Liver (tissue), 9 donors: ENCODE measurements around the gene ALDH3B2. TPM values are rescaled to one million over a fixed set of nuclear protein-coding genes. Genes with fewer than 3 reads are reported as not detected.
A peak's percentile ranks its signal among the peaks of the same experiment; 100 is the strongest.

ENCODE experiments used
- DNase-seq: peaks from one replicate; pipeline ENCODE4 v3.0.0-alpha.2; 2017; ENCODE audit warnings: low spot score
- H3K27ac ChIP-seq, 2 donors: one replicate each; pipeline ENCODE4 v1.7.0; 2013; ENCODE audit warnings: inconsistent platforms in 2 of 2, low read length in 2 of 2, control low read depth in 1 of 2, low read depth in 1 of 2, mild to moderate bottlenecking in 1 of 2
- H3K27me3 ChIP-seq, 4 donors: one replicate each; pipeline versions ENCODE4 v1.6.1 to v1.7.0; 2013; ENCODE audit warnings: low read length in 3 of 4, inconsistent platforms in 1 of 4, mild to moderate bottlenecking in 1 of 4, moderate library complexity in 1 of 4; ENCODE audit not compliant: control insufficient read depth in 4 of 4, insufficient read depth in 4 of 4
- H3K36me3 ChIP-seq, 4 donors: one replicate each; pipeline versions ENCODE4 v1.6.1 to v1.7.0; 2013; ENCODE audit warnings: low read length in 3 of 4, mild to moderate bottlenecking in 3 of 4, low read depth in 1 of 4, moderate library complexity in 1 of 4; ENCODE audit not compliant: control insufficient read depth in 4 of 4, insufficient read depth in 3 of 4
- H3K4me1 ChIP-seq, 4 donors: one replicate each; pipeline versions ENCODE4 v1.6.1 to v1.7.0; 2013; ENCODE audit warnings: low read length in 3 of 4, mild to moderate bottlenecking in 3 of 4, moderate library complexity in 1 of 4; ENCODE audit not compliant: control insufficient read depth in 4 of 4, insufficient read depth in 4 of 4
- H3K4me3 ChIP-seq, 3 donors: one replicate each; pipeline versions ENCODE4 v1.6.1 to v1.7.0; 2013; ENCODE audit warnings: low read length in 3 of 3, control low read depth in 1 of 3, low read depth in 1 of 3, mild to moderate bottlenecking in 1 of 3
- H3K9ac ChIP-seq, 2 donors: one replicate each; pipeline ENCODE4 v1.7.0; 2013; ENCODE audit warnings: low read length in 2 of 2, mild to moderate bottlenecking in 2 of 2, moderate library complexity in 2 of 2, control low read depth in 1 of 2, low read depth in 1 of 2
- H3K9me3 ChIP-seq, 4 donors: one replicate each; pipeline versions ENCODE4 v1.6.1 to v1.7.0; 2013; ENCODE audit warnings: low read length in 3 of 4; ENCODE audit not compliant: control insufficient read depth in 4 of 4
- ATF3 ChIP-seq: IDR thresholded peaks from 2 replicates; pipeline ENCODE4 v1.6.1; 2016; ENCODE audit warnings: antibody characterized with exemption
- EGR1 ChIP-seq, 2 donors: IDR thresholded peaks; 2 replicates each; pipeline ENCODE4 v1.6.1; 2016 to 2018; ENCODE audit warnings: antibody characterized with exemption in 2 of 2, low read depth in 2 of 2
- FOXA2 ChIP-seq: IDR thresholded peaks from 2 replicates; pipeline ENCODE4 v1.6.1; 2016; ENCODE audit warnings: antibody characterized with exemption
- GABPA ChIP-seq, 2 donors: IDR thresholded peaks in 1 of 2; conservative IDR thresholded peaks in 1 of 2; 2 replicates each; pipeline ENCODE4 v1.6.1; 2016; ENCODE audit warnings: antibody characterized with exemption in 2 of 2, mild to moderate bottlenecking in 1 of 2, moderate library complexity in 1 of 2
- HNF4A ChIP-seq, 2 donors: conservative IDR thresholded peaks; 2 replicates each; pipeline ENCODE4 v1.6.1; 2016; ENCODE audit warnings: antibody characterized with exemption in 2 of 2, mild to moderate bottlenecking in 2 of 2
- HNF4G ChIP-seq: IDR thresholded peaks from 2 replicates; pipeline ENCODE4 v1.6.1; 2016; ENCODE audit warnings: antibody characterized with exemption
- JUND ChIP-seq, 2 donors: IDR thresholded peaks; 2 replicates each; pipeline ENCODE4 v1.6.1; 2016; ENCODE audit warnings: antibody characterized with exemption in 2 of 2
- NR2F2 ChIP-seq: IDR thresholded peaks from 2 replicates; pipeline ENCODE4 v1.6.1; 2016; ENCODE audit warnings: antibody characterized with exemption
- RAD21 ChIP-seq, 2 donors: IDR thresholded peaks; 2 replicates each; pipeline ENCODE4 v1.6.1; 2016; ENCODE audit warnings: antibody characterized with exemption in 2 of 2, mild to moderate bottlenecking in 2 of 2
- REST ChIP-seq: IDR thresholded peaks from 2 replicates; pipeline ENCODE4 v1.6.1; 2016; ENCODE audit warnings: antibody characterized with exemption, mild to moderate bottlenecking
- SP1 ChIP-seq: IDR thresholded peaks from 2 replicates; pipeline ENCODE4 v1.6.1; 2018; ENCODE audit warnings: antibody characterized with exemption, mild to moderate bottlenecking
- TAF1 ChIP-seq: conservative IDR thresholded peaks from 2 replicates; pipeline ENCODE4 v1.6.1; 2016; ENCODE audit warnings: antibody characterized with exemption, mild to moderate bottlenecking
- WGBS: extraction: QIAGEN DNeasy Blood & Tissue Kit; methylation state at CpG from one replicate; pipeline ENCODE4 v1.1.7; 2013; 5-methylcytosine and 5-hydroxymethylcytosine counted together
- polyA plus RNA-seq, 2 donors: library from polyadenylated mRNA; stranded (reverse) in 1 of 2; unstranded in 1 of 2; fragments of 200-250 nt in 1 of 2; fragments of >200 nt in 1 of 2; fragmentation: Nextera tagmentation in 1 of 2; extraction: Ambion mirVana in 1 of 2; gene quantifications; one replicate each; pipeline versions ENCODE4 v1.2.1 to v1.2.3, GENCODE V29; 2013 to 2015
- total RNA-seq, 2 donors: library from RNA; depleted of rRNA; stranded (reverse); fragments of >200 nt; gene quantifications; one replicate each; pipeline ENCODE4 v1.2.3, GENCODE V29; 2014
- TF ChIP-seq, protein P1 (sequence below): IDR thresholded peaks from 2 replicates; pipeline ENCODE4 v1.6.1; 2016; ENCODE audit warnings: antibody characterized with exemption
- donor health status: healthy.
- donor health status: healthy.
- donor health status: healthy.
- donor health status: healthy.
- donor health status: healthy.

The ALDH3B2 gene
- total and polyA plus RNA-seq, 4 donors: not detected

DNA sequence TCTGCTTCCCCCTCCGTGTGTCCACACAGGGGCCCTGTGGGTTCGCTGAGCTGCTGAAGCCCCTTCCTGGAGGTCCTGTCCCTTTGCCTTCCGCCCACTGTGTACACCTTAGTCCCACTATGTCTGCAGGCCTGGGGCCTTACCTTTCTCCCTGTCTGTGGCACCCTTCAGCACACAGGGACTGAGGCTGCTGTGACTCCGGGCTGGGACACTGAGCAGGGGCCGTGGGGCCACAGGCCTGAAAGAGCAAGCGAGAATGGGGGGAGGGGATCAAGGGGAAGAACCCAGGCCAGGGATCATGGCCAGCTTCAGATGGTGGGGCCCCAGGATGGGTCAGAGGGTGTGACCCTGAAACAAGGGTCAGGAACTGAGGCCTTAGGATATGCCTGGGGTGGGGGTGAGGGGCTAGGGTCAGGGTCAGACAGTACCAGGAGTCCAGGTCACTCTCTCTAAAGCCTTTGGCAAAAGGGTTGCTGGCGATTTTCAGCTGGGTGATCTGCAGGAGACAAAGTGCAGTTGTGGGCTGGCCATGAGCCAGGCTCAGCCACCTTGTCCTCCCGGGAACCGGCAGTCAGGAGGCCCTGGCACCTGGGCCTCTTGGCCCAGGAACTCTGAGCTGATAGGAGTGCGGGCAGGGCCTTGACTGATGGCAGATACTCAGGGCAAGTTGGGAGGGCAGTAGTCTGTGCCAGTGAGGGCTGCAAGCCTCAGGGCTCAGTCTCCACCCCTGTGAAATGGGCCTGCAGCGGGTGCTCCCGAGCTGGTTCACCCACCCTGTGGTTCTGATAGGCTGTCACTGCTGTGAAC, 42.0 kb downstream of the ALDH3B2 start (continued):
- TF ChIP-seq REST: peak; percentile 39

- H3K27ac ChIP-seq: peak overlapping the region; percentile 50 to 58
- no peak for TF ChIP-seq SP1
- TF ChIP-seq, protein P1, sequence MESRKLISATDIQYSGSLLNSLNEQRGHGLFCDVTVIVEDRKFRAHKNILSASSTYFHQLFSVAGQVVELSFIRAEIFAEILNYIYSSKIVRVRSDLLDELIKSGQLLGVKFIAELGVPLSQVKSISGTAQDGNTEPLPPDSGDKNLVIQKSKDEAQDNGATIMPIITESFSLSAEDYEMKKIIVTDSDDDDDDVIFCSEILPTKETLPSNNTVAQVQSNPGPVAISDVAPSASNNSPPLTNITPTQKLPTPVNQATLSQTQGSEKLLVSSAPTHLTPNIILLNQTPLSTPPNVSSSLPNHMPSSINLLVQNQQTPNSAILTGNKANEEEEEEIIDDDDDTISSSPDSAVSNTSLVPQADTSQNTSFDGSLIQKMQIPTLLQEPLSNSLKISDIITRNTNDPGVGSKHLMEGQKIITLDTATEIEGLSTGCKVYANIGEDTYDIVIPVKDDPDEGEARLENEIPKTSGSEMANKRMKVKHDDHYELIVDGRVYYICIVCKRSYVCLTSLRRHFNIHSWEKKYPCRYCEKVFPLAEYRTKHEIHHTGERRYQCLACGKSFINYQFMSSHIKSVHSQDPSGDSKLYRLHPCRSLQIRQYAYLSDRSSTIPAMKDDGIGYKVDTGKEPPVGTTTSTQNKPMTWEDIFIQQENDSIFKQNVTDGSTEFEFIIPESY: no peak
- TF ChIP-seq JUND (IDR thresholded peaks at IDR 0.05): no peak
- TF ChIP-seq ATF3: no peak
- no peak for TF ChIP-seq REST
- no peak for TF ChIP-seq RAD21 (IDR thresholded peaks at IDR 0.05)
- no peak for TF ChIP-seq HNF4A (conservative IDR thresholded peaks at IDR 0.05)
- TF ChIP-seq HNF4G: no peak
- TF ChIP-seq TAF1: no peak
- TF ChIP-seq FOXA2: no peak
- TF ChIP-seq NR2F2: no peak
- no peak for TF ChIP-seq GABPA (IDR thresholded peaks at IDR 0.05 in 1 of 2, conservative IDR thresholded peaks at IDR 0.05 in 1 of 2)
- TF ChIP-seq EGR1 (IDR thresholded peaks at IDR 0.05; ENCODE audit: low read depth in 2 of 2): no peak
- 96% methylated on average over 2 of the region's 2 CpGs for WGBS
- H3K9me3 ChIP-seq: no peaks in the 10 kb centered on the region
- H3K9ac ChIP-seq: no peak overlapping the region
- H3K36me3 ChIP-seq: peaks cover 0 to 5% (median 2%) of the 10 kb centered on the region in 4 donors
- no peak for DNase-seq
- no peak overlapping the region for H3K4me3 ChIP-seq
- H3K4me1 ChIP-seq: peaks cover 13 to 47% (median 37%) of the 10 kb centered on the region in 4 donors
- H3K27me3 ChIP-seq: no peaks in the 10 kb centered on the region
These were observed 42.6 kb downstream of the ALDH3B2 start for GRCh38 chr11:67631853-67632174.
